Measurements from ENCODE around the gene TMCO1. TPM values are rescaled to one million over a fixed set of nuclear protein-coding genes. Genes with fewer than 3 reads are reported as not detected.
"Not testable (repeated sequence)": the region's sequence is repeated elsewhere in the genome, so short reads cannot be mapped to it uniquely, and the experiment has no call there.

The TMCO1 gene
- total RNA-seq, 1 donor from 2014 or later = 80.6 TPM

GRCh38 chr1:165799387-165799786 lies 30.7 kb upstream of the TMCO1 start:
- Histone ChIP-seq H3K27me3 (ENCODE audit: control insufficient read depth, insufficient read depth, low read length) (no peaks in the 10 kb centered on the region), H3K36me3 (ENCODE audit: control insufficient read depth, insufficient read depth, low read length) (no peaks in the 10 kb centered on the region), H3K4me3 (ENCODE audit: low read depth, low read length) (no peak overlapping the region)
- DNase-seq (ENCODE audit: low read depth) (no peak), FAIRE-seq (no peak)
- TF ChIP-seq CTCF (IDR thresholded peaks at IDR 0.05; ENCODE audit: insufficient read depth, low read length, severe bottlenecking) = no peak

GRCh38 chr1:165795894-165796293 lies 27.2 kb upstream of the TMCO1 start:
- Histone ChIP-seq H3K36me3 (ENCODE audit: control insufficient read depth, insufficient read depth, low read length) (no peaks in the 10 kb centered on the region), H3K27me3 (ENCODE audit: control insufficient read depth, insufficient read depth, low read length) (no peaks in the 10 kb centered on the region), H3K4me3 (ENCODE audit: low read depth, low read length) (no peak overlapping the region)
- no peak for TF ChIP-seq CTCF (IDR thresholded peaks at IDR 0.05; ENCODE audit: insufficient read depth, low read length, severe bottlenecking)
- no peak for FAIRE-seq
- no peak for DNase-seq (ENCODE audit: low read depth)

GRCh38 chr1:165793951-165794350 lies 25.3 kb upstream of the TMCO1 start:
- no peak overlapping the region for H3K4me3 ChIP-seq (ENCODE audit: low read depth, low read length)
- H3K27me3 ChIP-seq (ENCODE audit: control insufficient read depth, insufficient read depth, low read length) = no peaks in the 10 kb centered on the region
- FAIRE-seq (no peak), DNase-seq (ENCODE audit: low read depth) (peak; percentile 70)
- no peak for TF ChIP-seq CTCF (IDR thresholded peaks at IDR 0.05; ENCODE audit: insufficient read depth, low read length, severe bottlenecking)
- H3K36me3 ChIP-seq (ENCODE audit: control insufficient read depth, insufficient read depth, low read length) = no peaks in the 10 kb centered on the region

GRCh38 chr1:165787741-165788140 lies 19.1 kb upstream of the TMCO1 start:
- H3K36me3 ChIP-seq (ENCODE audit: control insufficient read depth, insufficient read depth, low read length) = no peaks in the 10 kb centered on the region
- H3K27me3 ChIP-seq (ENCODE audit: control insufficient read depth, insufficient read depth, low read length) = no peaks in the 10 kb centered on the region
- H3K4me3 ChIP-seq (ENCODE audit: low read depth, low read length) = no peak overlapping the region
- no peak for DNase-seq (ENCODE audit: low read depth)
- FAIRE-seq = no peak
- no peak for TF ChIP-seq CTCF (IDR thresholded peaks at IDR 0.05; ENCODE audit: insufficient read depth, low read length, severe bottlenecking)

- H3K4me3 ChIP-seq (ENCODE audit: low read depth, low read length); DNase-seq (ENCODE audit: low read depth); FAIRE-seq; H3K36me3 ChIP-seq (ENCODE audit: control insufficient read depth, insufficient read depth, low read length); H3K27me3 ChIP-seq (ENCODE audit: control insufficient read depth, insufficient read depth, low read length): not testable (repeated sequence)
Measured at GRCh38 chr1:165783519-165783918, 14.9 kb upstream of the TMCO1 start.

GRCh38 chr1:165778197-165778596 lies 9.5 kb upstream of the TMCO1 start:
- not testable (repeated sequence) for H3K4me3 ChIP-seq (ENCODE audit: low read depth, low read length); H3K27me3 ChIP-seq (ENCODE audit: control insufficient read depth, insufficient read depth, low read length); FAIRE-seq; H3K36me3 ChIP-seq (ENCODE audit: control insufficient read depth, insufficient read depth, low read length); DNase-seq (ENCODE audit: low read depth)

GRCh38 chr1:165773324-165773965 lies 4.8 kb upstream of the TMCO1 start:
- Histone ChIP-seq H3K36me3 (ENCODE audit: control insufficient read depth, insufficient read depth, low read length) (no peaks in the 10 kb centered on the region), H3K27me3 (ENCODE audit: control insufficient read depth, insufficient read depth, low read length) (no peaks in the 10 kb centered on the region), H3K4me3 (ENCODE audit: low read depth, low read length) (no peak overlapping the region)
- DNase-seq (ENCODE audit: low read depth) (peak; percentile 95), FAIRE-seq (peak; percentile 60)
- no peak for TF ChIP-seq CTCF (IDR thresholded peaks at IDR 0.05; ENCODE audit: insufficient read depth, low read length, severe bottlenecking)

All from bronchial epithelial cell (primary cell).